UCSD-AML1 (cell line): Measurements from ENCODE around the gene GYPA.
"Not testable (repeated sequence)": the region's sequence is repeated elsewhere in the genome, so short reads cannot be mapped to it uniquely, and the experiment has no call there.

Experiments used
- DNase-seq: peaks from one replicate; lab custom pipeline; 2025; ENCODE audit not compliant: unreplicated experiment; lab: John Stamatoyannopoulos, UW

The GYPA gene

GRCh38 chr4:144140594-144141295, at the start of gene GYPA:
Gene GYPA (minus strand): TSS chr4:144140718. CDS start chr4:144140635, 83 bp downstream.
- not testable (repeated sequence) for DNase-seq

- DNase-seq = no peak
Observed at GRCh38 chr4:144190009-144190408, 49.5 kb upstream of the GYPA start.

- DNase-seq = no peak
Observed at GRCh38 chr4:144189121-144189520, 48.6 kb upstream of the GYPA start.

GRCh38 chr4:144185086-144185485, 44.6 kb upstream of the GYPA start:
- DNase-seq = no peak

GRCh38 chr4:144183165-144183564, 42.6 kb upstream of the GYPA start:
- DNase-seq = no peak

GRCh38 chr4:144181391-144181790, 40.9 kb upstream of the GYPA start:
- no peak for DNase-seq

- no peak for DNase-seq
Observed at GRCh38 chr4:144179152-144179739, 38.7 kb upstream of the GYPA start.

- DNase-seq = no peak
Observed at GRCh38 chr4:144178414-144178813, 37.9 kb upstream of the GYPA start.

- no peak for DNase-seq
Observed at GRCh38 chr4:144176476-144176875, 36.0 kb upstream of the GYPA start.

- no peak for DNase-seq
Observed at GRCh38 chr4:144174401-144175067, 34.0 kb upstream of the GYPA start.

GRCh38 chr4:144171697-144172096, 31.2 kb upstream of the GYPA start:
- no peak for DNase-seq

GRCh38 chr4:144169211-144169610, 28.7 kb upstream of the GYPA start:
- DNase-seq = no peak

- DNase-seq = no peak
Observed at GRCh38 chr4:144154044-144154443, 13.5 kb upstream of the GYPA start.

GRCh38 chr4:144142690-144143326, 2.3 kb upstream of the GYPA start:
- DNase-seq = not testable (repeated sequence)

GRCh38 chr4:144141493-144141892, 975 bp upstream of the GYPA start:
- DNase-seq = no peak

- not testable (repeated sequence) for DNase-seq
Observed at GRCh38 chr4:144139991-144140390, 527 bp downstream of the GYPA start.

- not testable (repeated sequence) for DNase-seq
Observed at GRCh38 chr4:144139547-144139946, 971 bp downstream of the GYPA start.

- DNase-seq = not testable (repeated sequence)
Observed at GRCh38 chr4:144138239-144138638, 2.3 kb downstream of the GYPA start.

- DNase-seq = not testable (repeated sequence)
Observed at GRCh38 chr4:144137137-144137931, 3.2 kb downstream of the GYPA start.

- DNase-seq = not testable (repeated sequence)
Observed at GRCh38 chr4:144136189-144136588, 4.3 kb downstream of the GYPA start.

- DNase-seq = not testable (repeated sequence)
Observed at GRCh38 chr4:144130167-144130566, 10.4 kb downstream of the GYPA start.
